ENCODE results near the gene ASNS.
"Not testable (repeated sequence)": the region's sequence is repeated elsewhere in the genome, so short reads cannot be mapped to it uniquely, and the experiment has no call there.

The ASNS gene, protein sequence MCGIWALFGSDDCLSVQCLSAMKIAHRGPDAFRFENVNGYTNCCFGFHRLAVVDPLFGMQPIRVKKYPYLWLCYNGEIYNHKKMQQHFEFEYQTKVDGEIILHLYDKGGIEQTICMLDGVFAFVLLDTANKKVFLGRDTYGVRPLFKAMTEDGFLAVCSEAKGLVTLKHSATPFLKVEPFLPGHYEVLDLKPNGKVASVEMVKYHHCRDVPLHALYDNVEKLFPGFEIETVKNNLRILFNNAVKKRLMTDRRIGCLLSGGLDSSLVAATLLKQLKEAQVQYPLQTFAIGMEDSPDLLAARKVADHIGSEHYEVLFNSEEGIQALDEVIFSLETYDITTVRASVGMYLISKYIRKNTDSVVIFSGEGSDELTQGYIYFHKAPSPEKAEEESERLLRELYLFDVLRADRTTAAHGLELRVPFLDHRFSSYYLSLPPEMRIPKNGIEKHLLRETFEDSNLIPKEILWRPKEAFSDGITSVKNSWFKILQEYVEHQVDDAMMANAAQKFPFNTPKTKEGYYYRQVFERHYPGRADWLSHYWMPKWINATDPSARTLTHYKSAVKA

GRCh38 chr7:97872025-97872669 is at the start of gene ASNS:
ASNS (minus strand) TSS chr7:97872408; CDS start chr7:97869156, 3,252 bp downstream.
- H3K27ac ChIP-seq = peak within 1 kb of the TSS; percentile 84
- DNase-seq (ENCODE audit: low read depth, low spot score) = peak; percentile 64

GRCh38 chr7:97921254-97921653 is 49.0 kb upstream of the ASNS start:
- DNase-seq (ENCODE audit: low read depth, low spot score); H3K27ac ChIP-seq: not testable (repeated sequence)

DNA sequence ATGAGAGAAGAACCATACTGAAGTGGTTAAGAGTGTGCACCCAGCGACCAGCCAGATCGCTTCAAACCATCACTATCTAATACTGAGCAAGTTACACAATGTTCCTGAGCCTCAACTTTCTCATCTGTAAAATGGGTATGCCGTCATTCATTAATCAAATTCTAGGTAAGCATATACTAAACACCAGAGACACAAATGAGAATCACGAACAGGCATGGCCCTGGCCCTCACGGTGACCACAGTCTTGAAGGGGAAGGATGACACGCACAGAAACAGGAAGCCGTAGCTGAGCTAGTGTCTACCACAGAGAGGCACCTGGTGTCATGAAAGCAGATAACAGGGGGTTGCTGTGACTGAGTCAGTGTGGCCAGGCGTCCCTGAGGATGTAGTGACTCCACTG is 43.1 kb upstream of the ASNS start:
- H3K27ac ChIP-seq; DNase-seq (ENCODE audit: low read depth, low spot score): not testable (repeated sequence)

GRCh38 chr7:97912294-97912693 is 40.1 kb upstream of the ASNS start:
- not testable (repeated sequence) for DNase-seq (ENCODE audit: low read depth, low spot score); H3K27ac ChIP-seq

DNA sequence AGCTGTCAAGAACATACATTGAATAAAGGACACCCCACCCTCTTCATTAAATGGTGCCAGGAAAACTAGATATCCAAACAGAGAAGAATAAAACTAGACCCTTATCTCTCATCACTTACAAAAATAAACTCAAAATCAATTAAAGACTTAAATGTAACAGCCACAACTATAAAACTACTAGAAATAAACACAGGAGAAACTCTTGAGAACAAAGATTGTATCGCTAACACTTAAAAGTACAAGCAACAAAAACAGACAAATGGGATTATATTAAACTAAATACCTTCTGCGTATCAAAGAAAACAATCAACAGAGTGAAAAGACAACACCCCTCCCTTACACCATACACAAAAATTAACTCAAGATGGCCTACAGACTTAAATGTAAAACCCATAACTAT is 24.7 kb upstream of the ASNS start:
- not testable (repeated sequence) for H3K27ac ChIP-seq; DNase-seq (ENCODE audit: low read depth, low spot score)

GRCh38 chr7:97891721-97892120 is 19.5 kb upstream of the ASNS start:
- not testable (repeated sequence) for DNase-seq (ENCODE audit: low read depth, low spot score)

DNA sequence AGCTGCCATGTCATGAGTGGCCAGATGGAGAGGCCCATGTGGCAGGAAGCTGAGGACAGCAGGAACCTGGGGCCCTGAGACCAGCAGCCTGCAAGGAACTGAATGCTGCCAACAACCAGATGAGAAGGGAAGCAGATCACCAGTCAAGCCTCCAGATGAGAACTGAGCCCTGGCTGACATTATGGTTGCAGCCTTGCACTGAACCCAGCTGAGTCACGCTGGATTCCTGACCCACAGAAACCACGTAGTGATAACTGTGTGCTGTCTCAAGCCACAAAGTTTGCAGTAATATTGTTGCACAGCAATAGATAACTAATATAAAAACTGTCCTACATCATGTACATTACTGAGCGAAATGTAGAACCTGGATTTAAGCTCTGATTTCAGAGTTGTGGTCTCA is 7.3 kb upstream of the ASNS start:
- not testable (repeated sequence) for DNase-seq (ENCODE audit: low read depth, low spot score)

More at GRCh38 chr7:97891721-97892120, 19.5 kb upstream of the ASNS start:
- not testable (repeated sequence) for H3K27ac ChIP-seq

DNA sequence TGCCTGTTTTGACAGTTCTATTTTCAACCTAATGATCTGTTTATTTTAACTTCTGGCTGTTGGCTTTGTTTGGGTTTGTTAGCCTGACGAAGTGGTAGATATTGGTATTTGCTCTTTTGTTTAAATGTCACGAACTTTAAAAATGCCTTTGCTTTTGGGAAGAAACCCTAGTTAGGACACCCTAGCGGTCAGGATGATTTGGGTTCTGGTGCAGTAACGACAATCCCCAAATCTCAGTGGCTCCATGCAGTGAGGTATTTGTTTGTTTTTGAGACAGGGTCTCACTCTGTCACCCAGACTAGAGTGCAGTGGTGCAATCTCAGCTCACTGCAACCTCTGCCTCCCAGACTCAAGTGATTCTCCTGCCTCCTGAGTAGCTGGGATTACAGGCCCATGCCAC is 2.7 kb upstream of the ASNS start:
- H3K27ac ChIP-seq; DNase-seq (ENCODE audit: low read depth, low spot score): not testable (repeated sequence)

More for the DNA sequence above, 7.3 kb upstream of the ASNS start:
- not testable (repeated sequence) for H3K27ac ChIP-seq

- DNase-seq (ENCODE audit: low read depth, low spot score) = no peak
- no peak overlapping the region for H3K27ac ChIP-seq
These were observed 1.4 kb upstream of the ASNS start for GRCh38 chr7:97873606-97874005.

GRCh38 chr7:97871659-97872024 is 566 bp downstream of the ASNS start:
- no peak for DNase-seq (ENCODE audit: low read depth, low spot score)
- peak overlapping the region; percentile 84 for H3K27ac ChIP-seq

DNA sequence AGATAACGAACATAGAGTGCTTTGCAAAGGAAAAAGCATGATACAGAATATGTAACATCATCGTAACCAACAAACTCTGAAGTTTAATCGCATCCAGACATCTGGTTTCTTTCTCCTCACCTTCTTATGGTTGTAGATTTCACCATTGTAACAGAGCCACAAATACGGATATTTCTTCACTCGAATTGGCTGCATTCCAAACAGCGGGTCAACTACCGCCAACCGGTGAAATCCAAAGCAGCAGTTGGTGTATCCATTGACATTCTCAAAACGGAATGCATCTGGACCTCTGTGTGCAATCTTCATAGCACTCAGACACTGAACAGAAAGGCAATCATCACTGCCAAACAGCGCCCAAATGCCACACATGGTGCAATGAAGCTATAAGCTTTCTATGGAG is 3.4 kb downstream of the ASNS start:
- H3K27ac ChIP-seq = no peak overlapping the region
- no peak for DNase-seq (ENCODE audit: low read depth, low spot score)

- DNase-seq (ENCODE audit: low read depth, low spot score) = no peak
These were observed 3.9 kb downstream of the ASNS start for GRCh38 chr7:97868314-97868713.

GRCh38 chr7:97865104-97865503 is 7.1 kb downstream of the ASNS start:
- no peak for DNase-seq (ENCODE audit: low read depth, low spot score)
- H3K27ac ChIP-seq = no peak overlapping the region

More at GRCh38 chr7:97868314-97868713, 3.9 kb downstream of the ASNS start:
- H3K27ac ChIP-seq = no peak overlapping the region

- no peak overlapping the region for H3K27ac ChIP-seq
- DNase-seq (ENCODE audit: low read depth, low spot score) = no peak
These were observed 12.5 kb downstream of the ASNS start for GRCh38 chr7:97859606-97860204.

DNA sequence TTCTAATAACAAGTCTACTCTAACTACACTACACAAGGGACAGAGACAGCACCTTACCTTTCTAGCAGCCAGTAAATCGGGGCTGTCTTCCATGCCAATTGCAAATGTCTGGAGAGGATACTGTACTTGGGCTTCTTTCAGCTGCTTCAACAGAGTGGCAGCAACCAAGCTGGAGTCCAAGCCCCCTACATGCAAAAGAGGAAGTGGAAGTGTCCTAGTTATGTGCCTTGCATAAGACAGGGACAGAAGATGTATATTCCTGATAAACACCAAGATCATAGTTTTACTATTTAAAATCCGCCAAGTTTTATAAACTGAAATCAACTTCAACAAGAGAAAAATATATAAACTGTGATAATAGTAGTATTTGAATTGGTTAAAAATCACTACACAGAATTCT is 14.0 kb downstream of the ASNS start:
- DNase-seq (ENCODE audit: low read depth, low spot score) = no peak
- H3K27ac ChIP-seq = no peak overlapping the region

DNA sequence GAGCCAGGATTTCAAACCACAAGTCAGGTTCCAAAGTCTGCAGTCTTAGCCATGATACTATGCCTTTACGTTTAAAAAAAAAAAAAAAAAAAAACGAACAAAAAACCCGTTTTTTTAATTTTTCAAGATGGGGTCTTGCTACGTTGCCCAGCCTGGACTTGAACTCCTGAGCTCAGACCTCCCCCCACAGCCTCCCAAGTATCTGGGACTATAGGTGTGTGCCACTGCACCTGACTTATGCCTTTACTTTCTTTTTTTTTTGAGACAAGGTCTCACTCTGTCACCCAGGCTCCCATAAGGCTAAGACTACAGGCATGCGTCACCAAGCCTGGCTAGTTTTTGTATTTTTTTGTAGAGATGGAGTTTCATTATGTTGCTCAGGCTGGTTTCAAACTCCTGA is 14.7 kb downstream of the ASNS start:
- DNase-seq (ENCODE audit: low read depth, low spot score) = no peak
- no peak overlapping the region for H3K27ac ChIP-seq

GRCh38 chr7:97851683-97852082 is 20.5 kb downstream of the ASNS start:
- DNase-seq (ENCODE audit: low read depth, low spot score) = no peak

DNA sequence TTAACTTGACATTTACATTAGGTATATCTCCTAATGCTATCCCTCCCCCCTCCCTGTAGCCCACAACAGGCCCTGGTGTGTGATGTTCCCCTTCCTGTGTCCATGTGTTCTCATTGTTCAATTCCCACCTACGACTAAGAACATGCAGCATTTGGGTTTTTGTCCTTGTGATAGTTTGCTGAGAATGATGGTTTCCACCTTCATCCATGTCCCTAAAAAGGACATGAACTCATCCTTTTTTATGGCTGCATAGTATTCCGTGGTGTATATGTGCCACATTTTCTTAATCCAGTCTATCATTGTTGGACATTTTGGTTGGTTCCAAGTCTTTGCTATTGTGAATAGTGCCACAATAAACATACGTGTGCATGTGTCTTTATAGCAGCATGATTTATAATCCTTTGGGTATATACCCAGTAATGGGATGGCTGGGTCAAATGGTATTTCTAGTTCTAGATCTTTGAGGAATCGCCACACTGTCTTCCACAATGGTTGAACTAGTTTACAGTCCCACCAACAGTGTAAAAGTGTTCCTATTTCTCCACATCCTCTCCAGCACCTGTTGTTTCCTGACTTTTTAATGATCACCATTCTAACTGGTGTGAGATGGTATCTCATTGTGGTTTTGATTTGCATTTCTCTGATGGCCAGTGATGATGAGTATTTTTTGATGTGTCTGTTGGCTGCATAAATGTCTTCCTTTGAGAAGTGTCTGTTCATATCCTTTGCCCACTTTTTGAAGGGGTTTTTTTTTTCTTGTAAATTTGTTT is 21.8 kb downstream of the ASNS start:
- not testable (repeated sequence) for H3K27ac ChIP-seq; DNase-seq (ENCODE audit: low read depth, low spot score)

More at GRCh38 chr7:97851683-97852082, 20.5 kb downstream of the ASNS start:
- peak overlapping the region; percentile 11 for H3K27ac ChIP-seq

DNA sequence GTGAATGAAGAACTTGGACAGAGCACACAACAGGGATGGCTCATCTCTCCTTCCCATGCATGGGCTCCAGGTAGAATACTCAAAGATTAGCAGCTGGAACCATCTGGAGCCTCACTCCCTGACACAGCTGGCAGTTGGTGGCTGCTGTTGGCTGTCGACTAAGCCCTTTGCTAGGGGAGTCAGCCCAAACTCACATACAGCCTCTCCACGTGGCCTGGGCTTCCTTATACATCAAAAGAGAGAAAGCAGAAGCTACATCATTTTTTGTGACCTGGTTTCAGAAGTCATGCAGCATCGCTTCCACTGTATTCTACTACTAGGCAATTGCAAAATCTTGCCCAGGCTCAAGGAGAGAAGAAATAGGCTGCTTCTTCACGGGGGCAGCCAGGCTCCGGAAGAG is 24.4 kb downstream of the ASNS start:
- no peak overlapping the region for H3K27ac ChIP-seq
- DNase-seq (ENCODE audit: low read depth, low spot score) = no peak

GRCh38 chr7:97846945-97847344 is 25.3 kb downstream of the ASNS start:
- DNase-seq (ENCODE audit: low read depth, low spot score) = no peak
- no peak overlapping the region for H3K27ac ChIP-seq

Measured in epithelial cell of prostate (primary cell).